H9 (cell line): ENCODE data around the gene EAF1. TPM values are rescaled to one million over a fixed set of nuclear protein-coding genes. Genes with fewer than 3 reads are reported as not detected.
"Not testable (repeated sequence)": the region's sequence is repeated elsewhere in the genome, so short reads cannot be mapped to it uniquely, and the experiment has no call there.

Experiments
- DNase-seq: peaks from one replicate; pipeline ENCODE4 v3.0.0-alpha.2; 2017
- H2AFZ ChIP-seq: one replicate; pipeline ENCODE4 v1.6.1; 2013; ENCODE audit warnings: mild to moderate bottlenecking, low read length, control low read depth, moderate library complexity
- H2AK5ac ChIP-seq: 2 replicates; pipeline ENCODE4 v1.6.1; 2013; ENCODE audit warnings: low read length, control low read depth, mixed read lengths; ENCODE audit not compliant: insufficient read length
- H2BK120ac ChIP-seq: one replicate; pipeline ENCODE4 v1.6.1; 2013; ENCODE audit warnings: low read depth, mild to moderate bottlenecking, low read length, control low read depth, inconsistent platforms; ENCODE audit not compliant: poor library complexity, severe bottlenecking
- H2BK12ac ChIP-seq: 2 replicates; pipeline ENCODE4 v1.6.1; 2013; ENCODE audit warnings: low read length, control low read depth, mixed read lengths, low read depth; ENCODE audit not compliant: insufficient read length
- H2BK15ac ChIP-seq: 2 replicates; pipeline ENCODE4 v1.6.1; 2013; ENCODE audit warnings: low read depth, low read length, control low read depth
- H2BK20ac ChIP-seq: one replicate; pipeline ENCODE4 v1.6.1; 2013; ENCODE audit warnings: low read depth, mild to moderate bottlenecking, low read length, control low read depth, inconsistent platforms; ENCODE audit not compliant: poor library complexity, severe bottlenecking
- H2BK5ac ChIP-seq: 2 replicates; pipeline ENCODE4 v1.6.1; 2013; ENCODE audit warnings: low read length, control low read depth, mixed read lengths; ENCODE audit not compliant: insufficient read length
- H3K14ac ChIP-seq: 2 replicates; pipeline ENCODE4 v1.6.1; 2013; ENCODE audit warnings: low read length, control low read depth; ENCODE audit not compliant: insufficient read depth
- H3K18ac ChIP-seq: 2 replicates; pipeline ENCODE4 v1.6.1; 2013; ENCODE audit warnings: low read depth, mild to moderate bottlenecking, mixed read lengths, low read length, control low read depth; ENCODE audit not compliant: insufficient read length
- H3K23ac ChIP-seq: 2 replicates; pipeline ENCODE4 v1.6.1; 2013; ENCODE audit warnings: low read length, control low read depth, mixed read lengths, low read depth; ENCODE audit not compliant: insufficient read length
- H3K23me2 ChIP-seq: 2 replicates; pipeline ENCODE4 v1.6.1; 2013; ENCODE audit warnings: low read depth, mild to moderate bottlenecking, mixed read lengths, low read length, control low read depth; ENCODE audit not compliant: insufficient read length, poor library complexity, severe bottlenecking
- H3K27ac ChIP-seq: 2 replicates; pipeline ENCODE4 v1.5.1; 2013; ENCODE audit warnings: low read length, control low read depth, mixed read lengths, low read depth; ENCODE audit not compliant: insufficient read length
- H3K27me3 ChIP-seq: 2 replicates; pipeline ENCODE4 v1.6.1; 2013; ENCODE audit warnings: low read length, control low read depth, inconsistent platforms; ENCODE audit not compliant: insufficient read depth
- H3K4ac ChIP-seq: 2 replicates; pipeline ENCODE4 v1.6.1; 2013; ENCODE audit warnings: low read depth, mild to moderate bottlenecking, control low read depth, inconsistent platforms, low read length, moderate library complexity
- H3K4me1 ChIP-seq: 2 replicates; pipeline ENCODE4 v1.6.1; 2013; ENCODE audit warnings: low read length, control low read depth, inconsistent platforms; ENCODE audit not compliant: insufficient read depth
- H3K4me2 ChIP-seq: 2 replicates; pipeline ENCODE4 v1.6.1; 2013; ENCODE audit warnings: low read length, control low read depth, mixed read lengths; ENCODE audit not compliant: insufficient read length, insufficient read depth
- H3K56ac ChIP-seq: 2 replicates; pipeline ENCODE4 v1.6.1; 2013; ENCODE audit warnings: low read depth, mild to moderate bottlenecking, mixed read lengths, low read length, control low read depth; ENCODE audit not compliant: insufficient read length
- H3K79me1 ChIP-seq: 2 replicates; pipeline ENCODE4 v1.6.1; 2013; ENCODE audit warnings: low read depth, mild to moderate bottlenecking, moderate library complexity, low read length, control low read depth, inconsistent platforms; ENCODE audit not compliant: insufficient read depth, poor library complexity, severe bottlenecking
- H3K79me2 ChIP-seq: 2 replicates; pipeline ENCODE4 v1.6.1; 2013; ENCODE audit warnings: low read length, control low read depth, inconsistent platforms; ENCODE audit not compliant: insufficient read depth
- H3K9ac ChIP-seq: 2 replicates; pipeline ENCODE4 v1.6.1; 2013; ENCODE audit warnings: low read length, control low read depth, mixed read lengths; ENCODE audit not compliant: insufficient read length; ENCODE audit errors: extremely low read depth
- H3K9me3 ChIP-seq: one replicate; pipeline ENCODE4 v1.6.1; 2013; ENCODE audit warnings: low read depth, low read length, inconsistent platforms; ENCODE audit not compliant: control insufficient read depth
- H3T11ph ChIP-seq: one replicate; pipeline ENCODE4 v1.6.1; 2013; ENCODE audit warnings: mild to moderate bottlenecking, low read length, control low read depth, inconsistent platforms
- H4K20me1 ChIP-seq: one replicate; pipeline ENCODE4 v1.6.1; 2013; ENCODE audit not compliant: control insufficient read depth, insufficient read length, insufficient read depth
- H4K5ac ChIP-seq: 2 replicates; pipeline ENCODE4 v1.6.1; 2013; ENCODE audit warnings: low read depth, mild to moderate bottlenecking, mixed read lengths, low read length, control low read depth; ENCODE audit not compliant: insufficient read length
- H4K8ac ChIP-seq: replicated peaks from 2 replicates; pipeline ENCODE4 v1.6.1; 2013; ENCODE audit warnings: low read length, control low read depth, mixed read lengths, low read depth; ENCODE audit not compliant: insufficient read length
- H4K91ac ChIP-seq: 2 replicates; pipeline ENCODE4 v1.6.1; 2013; ENCODE audit warnings: low read depth, mild to moderate bottlenecking, moderate library complexity, mixed read lengths, low read length, control low read depth; ENCODE audit not compliant: insufficient read length
- H3K27ac Mint-ChIP-seq, 3 experiments: 2 replicates in 2 of 3; 3 replicates in 1 of 3; pipeline ENCODE4 v1.8.0; 2020 to 2021; ENCODE audit warnings: mixed read lengths in 3 of 3, mild to moderate bottlenecking in 1 of 3, moderate library complexity in 1 of 3
- H3K27me3 Mint-ChIP-seq: 2 replicates; pipeline ENCODE4 v1.8.0; 2021; ENCODE audit warnings: low read depth, mild to moderate bottlenecking, moderate library complexity, mixed read lengths
- H3K36me3 Mint-ChIP-seq, 3 experiments: 2 replicates in 2 of 3; 3 replicates in 1 of 3; pipeline ENCODE4 v1.8.0; 2020 to 2021; ENCODE audit warnings: low read depth in 3 of 3, mixed read lengths in 3 of 3; ENCODE audit not compliant: insufficient read depth in 1 of 3
- H3K4me1 Mint-ChIP-seq, 2 experiments: 2 replicates each; pipeline ENCODE4 v1.8.0; 2020; ENCODE audit warnings: mixed read lengths in 2 of 2
- H3K4me3 Mint-ChIP-seq, 2 experiments: 2 replicates in 1 of 2; 3 replicates in 1 of 2; pipeline ENCODE4 v1.8.0; 2020 to 2021; ENCODE audit warnings: mild to moderate bottlenecking in 2 of 2, mixed read lengths in 2 of 2, moderate library complexity in 1 of 2
- H3K9me3 Mint-ChIP-seq, 2 experiments: 2 replicates in 1 of 2; 3 replicates in 1 of 2; pipeline ENCODE4 v1.8.0; 2020; ENCODE audit warnings: mild to moderate bottlenecking in 2 of 2, mixed read lengths in 2 of 2, moderate library complexity in 1 of 2
- CTCF ChIP-seq: fragments of 200-600 bp; sonication (generic); conservative IDR thresholded peaks from 3 replicates; pipeline ENCODE4 v1.8.0; 2021; ENCODE audit warnings: antibody characterized with exemption, mild to moderate bottlenecking
- WGBS: extraction: QIAGEN DNeasy Blood & Tissue Kit; methylation state at CpG from one replicate; pipeline ENCODE4 v1.1.7; 2013; ENCODE audit warnings: missing lambda C conversion rate, low lambda C conversion rate, mixed read lengths; ENCODE audit not compliant: insufficient read length; ENCODE audit errors: extremely low coverage; 5-methylcytosine and 5-hydroxymethylcytosine counted together
- total RNA-seq: library from RNA; stranded (reverse); gene quantifications from 2 replicates; pipeline ENCODE4 v1.2.1, GENCODE V29; 2021

Gene EAF1
- total RNA-seq, 1 experiment from 2014 or later: 34.3 TPM

GRCh38 chr3:15385901-15386653 is 41.3 kb upstream of the EAF1 start:
- no peak overlapping the region for H4K8ac ChIP-seq
- no peak overlapping the region for H3K56ac ChIP-seq
- H3K9ac ChIP-seq: no peak overlapping the region
- no peak overlapping the region for H3K23ac ChIP-seq
- H3K14ac ChIP-seq: no peak overlapping the region
- H2BK15ac ChIP-seq: no peak overlapping the region
- H3K18ac ChIP-seq: no peak overlapping the region
- Mint-ChIP-seq H3K36me3 (peaks cover 0 to 7% (median 6%) of the 10 kb centered on the region in 3 experiments; a peak in 2 of 7 replicates), H3K4me3 (no peak overlapping the region), H3K4me1 (no peaks in the 10 kb centered on the region), H3K27me3 (peaks cover 5% of the 10 kb centered on the region), H3K27ac (no peak overlapping the region), H3K9me3 (peaks cover 17 to 23% of the 10 kb centered on the region in 2 experiments)
- no peak overlapping the region for H3K4ac ChIP-seq
- H2AK5ac ChIP-seq: no peak overlapping the region
- no peak overlapping the region for H2AFZ ChIP-seq
- no peak overlapping the region for H4K5ac ChIP-seq
- no peak overlapping the region for H2BK20ac ChIP-seq
- H3K4me2 ChIP-seq: no peak overlapping the region
- no peak overlapping the region for H4K91ac ChIP-seq
- no peak for DNase-seq
- no peak overlapping the region for H2BK5ac ChIP-seq
- H3K79me1 ChIP-seq: no peaks in the 10 kb centered on the region
- no peak overlapping the region for H3K27ac ChIP-seq
- no peak overlapping the region for H3T11ph ChIP-seq
- no peaks in the 10 kb centered on the region for H3K23me2 ChIP-seq
- no CpG with 5 or more reads among the region's 1 CpG for WGBS
- no peak overlapping the region for H2BK120ac ChIP-seq
- no peaks in the 10 kb centered on the region for H3K27me3 ChIP-seq
- no peaks in the 10 kb centered on the region for H3K4me1 ChIP-seq
- H3K79me2 ChIP-seq: no peaks in the 10 kb centered on the region
- no peaks in the 10 kb centered on the region for H4K20me1 ChIP-seq
- no peaks in the 10 kb centered on the region for H3K9me3 ChIP-seq
- no peak overlapping the region for H2BK12ac ChIP-seq
- TF ChIP-seq CTCF: no peak

GRCh38 chr3:15386654-15386955 is 40.8 kb upstream of the EAF1 start:
- H3K4me2 ChIP-seq, H3K4ac ChIP-seq, H3K27me3 Mint-ChIP-seq, H4K20me1 ChIP-seq, H2BK12ac ChIP-seq, H3K9ac ChIP-seq, H3K23me2 ChIP-seq, H3K79me1 ChIP-seq, H3K4me1 ChIP-seq, H3K23ac ChIP-seq, H4K91ac ChIP-seq, H2BK20ac ChIP-seq, H2AK5ac ChIP-seq, H3K79me2 ChIP-seq, H3K27me3 ChIP-seq, H4K8ac ChIP-seq, H3T11ph ChIP-seq, DNase-seq, H3K4me1 Mint-ChIP-seq, H2BK120ac ChIP-seq, H3K4me3 Mint-ChIP-seq, H3K36me3 Mint-ChIP-seq, H4K5ac ChIP-seq, H3K27ac Mint-ChIP-seq, H3K14ac ChIP-seq, H2BK15ac ChIP-seq, H3K18ac ChIP-seq, H3K9me3 ChIP-seq, H3K27ac ChIP-seq, H2BK5ac ChIP-seq, H3K56ac ChIP-seq, H2AFZ ChIP-seq: not testable (repeated sequence)
- H3K9me3 Mint-ChIP-seq: peaks cover 17 to 23% of the 10 kb centered on the region in 2 experiments
- WGBS: no CpG with 5 or more reads among the region's 5 CpGs
